GM21619 (cell line): Measurements from ENCODE around the gene PYHIN1.
A peak's percentile ranks its signal among the peaks of the same experiment; 100 is the strongest.

Experiments
- ATAC-seq: cut with Tn5 transposase; IDR thresholded peaks from one replicate; pipeline ENCODE4 v1.9.1; 2021; ENCODE audit not compliant: unreplicated experiment

PYHIN1 gene

GRCh38 chr1:158931055-158931737 is at the start of gene PYHIN1:
TSS of gene PYHIN1 (plus strand) at chr1:158931552. CDS start at chr1:158936911, 5,359 bp downstream.
- no peak for ATAC-seq

DNA sequence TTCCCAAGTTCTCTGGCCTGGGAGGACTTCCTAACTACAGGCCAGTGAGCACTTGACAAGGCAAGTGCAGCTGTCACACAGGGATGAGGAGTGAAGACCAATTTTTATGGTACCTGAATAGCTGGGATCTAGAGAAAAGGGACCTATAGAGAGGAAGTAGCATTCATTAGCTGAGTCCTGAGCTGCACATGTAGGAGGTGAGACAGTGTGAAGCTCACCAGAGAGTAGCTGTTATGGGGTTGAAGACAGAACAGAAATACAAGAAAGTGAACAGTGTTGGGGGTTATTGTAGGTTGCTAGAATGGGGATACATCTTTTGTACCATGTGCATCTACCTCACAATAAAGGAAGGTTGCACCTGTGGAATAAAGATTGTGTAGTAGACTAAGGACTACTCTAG is 37.7 kb upstream of the PYHIN1 start:
- ATAC-seq = no peak

DNA sequence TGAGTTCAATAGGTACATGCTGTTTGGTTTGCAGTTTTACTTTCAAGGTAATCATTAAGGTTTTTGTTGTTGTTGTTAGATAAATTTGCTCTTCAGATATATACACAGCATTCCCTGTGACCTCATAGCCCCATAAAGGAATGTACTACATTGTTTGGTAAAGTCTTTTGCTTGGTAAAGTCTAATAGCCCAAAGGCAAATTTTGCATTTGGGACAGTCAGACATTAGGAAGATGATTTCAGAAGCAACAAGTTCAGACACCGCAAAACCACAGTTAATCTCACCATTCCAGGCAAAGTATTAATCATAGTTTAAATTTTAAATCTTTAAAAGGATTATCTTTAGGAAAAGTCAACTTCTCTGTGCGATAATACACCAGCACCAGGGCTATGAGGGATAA is 32.6 kb upstream of the PYHIN1 start:
- no peak for ATAC-seq

DNA sequence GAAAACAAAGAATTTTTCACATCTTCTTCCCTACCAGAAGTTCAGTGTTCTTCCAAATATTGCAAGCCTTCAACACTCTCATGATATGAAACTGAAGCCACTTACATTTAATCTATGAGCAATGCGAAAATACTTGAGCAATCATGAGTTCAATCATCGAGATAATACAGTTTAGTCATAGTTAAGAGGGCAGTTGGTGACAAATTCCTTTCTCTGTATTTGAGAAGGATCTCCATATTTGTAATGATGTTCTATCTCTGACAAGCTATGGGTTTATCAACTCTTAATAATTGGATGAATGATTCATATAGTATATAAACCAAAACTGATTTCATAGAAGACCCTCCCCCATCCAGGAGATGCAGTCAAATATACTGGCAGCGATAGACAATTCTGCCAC is 29.7 kb upstream of the PYHIN1 start:
- no peak for ATAC-seq

DNA sequence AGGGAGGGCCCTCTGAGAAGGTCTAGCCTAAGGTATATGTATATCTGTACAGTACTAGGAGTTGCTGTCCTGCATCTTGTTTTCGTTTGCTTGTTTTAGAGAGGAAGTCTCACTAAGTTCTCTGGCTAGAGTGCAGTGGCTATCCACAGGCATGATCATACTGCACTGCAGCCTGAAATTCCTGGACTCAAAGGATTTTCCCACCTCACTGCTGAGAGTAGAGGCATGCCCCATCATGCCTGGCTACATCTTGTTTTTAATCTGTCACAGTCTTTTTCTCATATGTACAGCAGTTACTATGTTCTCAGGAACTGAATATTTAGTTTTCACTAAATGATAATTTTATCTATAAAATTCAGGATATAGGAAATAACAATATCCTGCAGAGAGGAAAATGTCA is 15.3 kb upstream of the PYHIN1 start:
- ATAC-seq = no peak

DNA sequence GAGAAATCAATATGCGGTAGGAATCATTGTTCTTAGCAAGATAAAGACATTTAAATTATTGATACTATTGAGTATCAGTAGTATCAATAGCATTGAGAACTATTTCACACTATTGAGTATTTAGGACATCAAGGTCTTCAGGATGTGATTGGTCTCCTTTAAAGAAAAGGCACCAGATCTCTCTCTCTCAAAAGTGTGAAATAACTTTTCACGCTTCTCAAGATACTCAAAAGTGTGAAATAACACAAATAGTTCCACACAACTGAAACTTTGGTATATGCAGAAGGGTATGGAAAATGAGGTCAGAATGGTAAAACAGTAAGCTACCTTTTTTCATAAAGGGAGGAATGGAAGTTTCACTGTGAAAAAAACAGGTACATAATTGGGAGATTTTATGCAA is 6.7 kb upstream of the PYHIN1 start:
- no peak for ATAC-seq

GRCh38 chr1:158930504-158930903 is 848 bp upstream of the PYHIN1 start:
- ATAC-seq = no peak

GRCh38 chr1:158932171-158932570 is 819 bp downstream of the PYHIN1 start:
- ATAC-seq = no peak

DNA sequence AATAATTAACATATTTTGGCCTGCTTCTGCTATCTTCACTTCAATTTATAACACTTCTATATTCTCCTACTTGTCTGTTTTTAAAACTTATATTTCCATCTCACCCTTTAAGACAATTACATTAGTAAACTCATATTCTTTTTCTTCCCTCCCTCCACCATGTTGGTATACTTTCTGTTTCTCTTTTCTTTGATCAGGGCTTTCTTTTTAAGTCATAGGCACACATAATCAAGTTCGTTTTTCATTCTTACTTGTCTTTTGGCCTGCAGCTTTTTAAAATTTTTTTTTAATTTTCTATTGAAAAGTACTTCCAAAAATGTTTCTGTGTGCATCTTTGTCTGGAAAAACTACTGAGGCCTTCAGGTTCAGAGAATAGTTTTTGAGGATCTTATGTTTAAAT is 2.3 kb downstream of the PYHIN1 start:
- no peak for ATAC-seq

DNA sequence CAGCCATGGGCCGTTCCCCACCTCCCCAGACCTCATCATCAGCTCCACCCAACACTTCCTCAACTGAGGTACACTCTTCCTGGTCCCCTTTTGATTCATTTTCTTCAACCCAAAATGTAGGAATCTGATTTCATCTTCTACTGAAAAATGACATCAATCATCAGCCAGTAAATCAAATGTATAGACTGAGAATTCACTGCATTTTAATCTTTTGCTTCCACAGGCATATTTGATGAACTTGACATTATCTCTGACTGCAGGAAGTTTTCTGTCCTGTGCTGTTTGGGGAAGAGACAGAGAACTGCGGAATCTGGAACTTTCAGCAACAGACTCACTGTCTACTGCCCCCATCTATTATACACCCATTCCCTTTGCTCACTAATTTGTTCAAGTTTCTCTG is 7.8 kb downstream of the PYHIN1 start:
- no peak for ATAC-seq

- no peak for ATAC-seq
These were observed 10.0 kb downstream of the PYHIN1 start for GRCh38 chr1:158941317-158941716.

DNA sequence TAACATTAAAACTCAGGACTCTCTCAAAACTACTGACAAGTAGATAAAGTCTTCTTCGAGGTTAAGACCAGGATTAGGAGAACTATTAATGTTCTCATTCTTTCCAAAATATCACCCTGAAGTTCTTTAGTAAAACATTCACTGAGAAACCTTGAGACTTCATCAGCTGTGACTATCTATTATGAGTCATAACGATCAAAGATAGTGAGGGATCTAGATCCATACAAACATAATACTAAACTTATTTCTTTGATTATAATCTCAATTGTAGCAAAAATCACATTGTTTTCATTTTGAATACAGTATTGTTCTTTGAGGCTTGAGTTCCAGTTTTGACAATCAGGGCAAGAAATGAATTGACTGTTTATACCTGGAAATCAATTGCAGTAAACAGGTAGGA is 11.1 kb downstream of the PYHIN1 start:
- ATAC-seq = no peak

GRCh38 chr1:158943059-158943458 is 11.7 kb downstream of the PYHIN1 start:
- no peak for ATAC-seq

DNA sequence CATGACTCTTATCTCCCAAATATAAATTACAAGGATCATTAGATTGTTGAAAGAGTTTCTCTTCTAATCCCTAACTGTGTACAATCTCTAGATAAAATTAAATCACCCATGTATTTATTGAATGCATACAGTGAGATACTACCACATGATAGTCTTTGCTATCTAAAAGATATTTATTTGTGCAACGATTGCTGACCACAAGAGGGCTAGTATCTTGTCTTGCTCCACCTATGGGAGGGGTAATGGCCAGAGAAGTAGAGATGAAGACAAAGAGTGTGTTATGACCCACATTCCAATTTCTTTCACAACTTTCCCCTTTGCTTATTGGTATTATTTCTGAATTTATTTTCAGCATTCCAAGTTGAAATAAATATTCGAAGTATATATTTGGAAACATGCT is 13.7 kb downstream of the PYHIN1 start:
- ATAC-seq = no peak

DNA sequence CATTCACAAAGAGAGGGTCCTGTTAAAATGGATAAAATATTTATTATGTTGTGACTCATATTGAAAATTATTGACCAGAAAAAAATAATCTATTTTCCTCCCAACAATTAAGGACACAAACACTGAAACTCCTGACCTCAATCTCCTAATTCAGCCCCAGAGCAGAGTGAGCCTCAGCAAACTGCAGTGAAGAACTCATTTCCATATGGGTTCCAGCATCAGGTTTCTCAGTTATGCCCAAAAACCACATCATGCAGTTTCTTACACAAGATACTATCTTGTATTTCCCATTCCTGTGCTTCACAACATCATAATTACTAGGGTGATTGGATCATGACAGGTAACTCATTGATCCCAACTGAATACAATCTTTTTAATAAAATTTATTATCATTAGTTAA is 15.4 kb downstream of the PYHIN1 start:
- ATAC-seq = no peak

GRCh38 chr1:158951956-158952355 is 20.6 kb downstream of the PYHIN1 start:
- ATAC-seq = peak; percentile 66

- ATAC-seq = peak; percentile 73
These were observed 21.1 kb downstream of the PYHIN1 start for GRCh38 chr1:158952416-158952815.

DNA sequence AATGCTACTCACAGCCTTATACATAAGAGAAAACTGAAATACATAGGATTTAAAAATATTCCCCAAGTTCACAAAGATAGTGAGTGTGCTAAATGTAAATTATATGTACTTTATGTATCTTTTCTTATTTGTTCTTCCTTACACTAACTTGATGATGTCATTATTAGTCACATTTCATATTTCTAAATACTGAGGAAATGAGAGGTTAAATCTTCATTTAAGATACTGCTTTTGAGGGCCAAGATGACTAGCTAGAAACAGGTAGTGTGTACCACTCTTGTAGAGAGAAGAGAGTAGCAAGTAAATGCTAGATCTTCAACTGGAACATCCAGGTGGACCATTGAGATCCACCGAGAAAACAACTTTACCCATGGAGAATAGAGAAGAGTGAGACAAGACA is 29.8 kb downstream of the PYHIN1 start:
- ATAC-seq = no peak

GRCh38 chr1:158962983-158963382 is 31.6 kb downstream of the PYHIN1 start:
- no peak for ATAC-seq

- ATAC-seq = no peak
These were observed 37.8 kb downstream of the PYHIN1 start for GRCh38 chr1:158969166-158969565.

DNA sequence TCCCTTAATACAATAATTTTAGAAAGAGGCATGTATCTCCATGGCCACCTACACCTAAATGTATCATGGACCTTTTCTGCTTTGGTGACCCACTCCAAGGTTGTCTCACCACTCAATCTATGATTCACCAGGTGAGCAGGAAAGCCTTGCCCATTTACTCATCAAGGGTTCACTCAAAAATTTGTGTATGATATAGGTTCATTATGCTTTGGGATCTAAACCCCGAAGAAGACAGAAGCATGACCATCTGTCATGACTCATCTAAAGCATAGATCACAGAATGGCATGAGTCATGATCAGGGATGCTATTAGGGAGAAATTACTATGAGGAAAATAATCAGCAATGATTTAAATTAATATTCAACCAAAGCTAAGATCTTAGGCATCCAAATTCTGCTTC is 38.5 kb downstream of the PYHIN1 start:
- ATAC-seq = no peak

- no peak for ATAC-seq
These were observed 41.5 kb downstream of the PYHIN1 start for GRCh38 chr1:158972841-158973240.

- ATAC-seq = no peak
These were observed 44.9 kb downstream of the PYHIN1 start for GRCh38 chr1:158976219-158976618.
